Subcutaneous abdominal adipose tissue (tissue), 5 donors: ENCODE results near the gene ZFHX3.

Experiments
- H3K27ac ChIP-seq: one replicate; pipeline ENCODE4 v1.7.0; 2013; ENCODE audit warnings: low read depth, mild to moderate bottlenecking, inconsistent platforms, low read length, moderate library complexity
- H3K27me3 ChIP-seq, 5 donors: one replicate each; pipeline ENCODE4 v1.7.0; 2013; ENCODE audit warnings: low read length in 5 of 5, inconsistent platforms in 1 of 5; ENCODE audit not compliant: control insufficient read depth in 5 of 5, insufficient read depth in 4 of 5
- H3K36me3 ChIP-seq, 5 donors: one replicate each; pipeline ENCODE4 v1.7.0; 2013; ENCODE audit warnings: low read length in 5 of 5; ENCODE audit not compliant: control insufficient read depth in 5 of 5, insufficient read depth in 5 of 5
- H3K4me1 ChIP-seq, 5 donors: one replicate each; pipeline ENCODE4 v1.7.0; 2013; ENCODE audit warnings: low read length in 5 of 5, mild to moderate bottlenecking in 3 of 5, moderate library complexity in 1 of 5; ENCODE audit not compliant: control insufficient read depth in 5 of 5, insufficient read depth in 5 of 5
- H3K4me3 ChIP-seq, 5 donors: one replicate each; pipeline ENCODE4 v1.7.0; 2013; ENCODE audit warnings: low read length in 5 of 5, low read depth in 1 of 5
- H3K9ac ChIP-seq, 5 donors: one replicate each; pipeline ENCODE4 v1.7.0; 2013; ENCODE audit warnings: low read length in 5 of 5, mild to moderate bottlenecking in 4 of 5, moderate library complexity in 3 of 5
- H3K9me3 ChIP-seq, 5 donors: one replicate each; pipeline ENCODE4 v1.7.0; 2013; ENCODE audit warnings: low read length in 5 of 5; ENCODE audit not compliant: control insufficient read depth in 5 of 5
- donor health status: healthy.
- donor health status: healthy.
- donor health status: healthy.
- donor health status: healthy.
- donor health status: healthy.

ZFHX3 gene

DNA sequence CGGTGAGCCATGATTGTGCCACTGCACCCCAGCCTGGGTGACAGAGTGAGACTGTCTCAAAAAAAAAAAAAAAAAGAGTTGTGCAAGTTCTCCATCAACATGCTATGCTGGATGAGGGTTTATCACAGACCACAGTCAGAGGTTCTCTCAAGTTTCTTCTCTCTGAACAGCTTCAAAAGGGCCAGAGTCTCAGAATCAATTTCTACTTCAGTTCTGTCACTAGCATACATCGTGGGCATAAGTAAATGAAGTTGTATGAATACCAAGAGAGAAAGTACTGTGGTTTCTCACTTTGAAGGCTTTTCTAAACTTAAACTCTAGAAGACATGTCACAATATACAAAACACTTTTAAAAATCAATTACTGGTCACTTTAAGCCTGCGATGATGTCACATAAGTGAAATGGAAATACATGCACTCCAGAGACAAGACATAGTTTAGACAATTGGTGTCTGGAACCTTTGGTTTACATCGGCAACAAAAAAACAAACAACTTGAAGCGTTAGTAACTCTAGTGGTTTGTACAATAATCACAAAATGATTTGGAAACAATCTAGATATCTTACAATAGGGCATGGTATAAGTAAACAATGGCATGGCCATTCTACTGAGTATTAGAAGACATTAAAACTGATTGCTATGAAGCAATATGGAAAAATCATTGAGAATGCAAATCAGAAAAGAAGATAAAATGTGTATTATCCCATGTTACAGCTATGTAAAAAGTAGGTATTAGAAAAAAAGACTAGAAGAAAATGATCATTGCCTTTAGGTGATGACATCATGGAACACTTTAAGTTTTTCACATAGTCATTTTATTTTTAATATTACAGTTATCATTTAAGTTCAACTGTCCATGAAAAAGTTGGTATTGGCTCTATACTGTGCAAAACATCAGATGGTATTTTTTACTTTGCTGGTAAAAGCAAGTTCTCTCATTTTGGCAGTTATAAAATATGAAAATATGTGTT is 232.3 kb downstream of the ZFHX3 start:
- H3K27ac ChIP-seq: no peak overlapping the region

GRCh38 chr16:72814226-72814625 is 233.7 kb downstream of the ZFHX3 start:
- H3K4me1 ChIP-seq: peaks cover 5 to 37% (median 24%) of the 10 kb centered on the region in 5 donors
- H3K36me3 ChIP-seq: peaks cover 0 to 11% (median 4%) of the 10 kb centered on the region in 5 donors
- no peak overlapping the region for H3K9ac ChIP-seq
- H3K27ac ChIP-seq: no peak overlapping the region
- no peaks in the 10 kb centered on the region for H3K9me3 ChIP-seq
- H3K27me3 ChIP-seq: no peaks in the 10 kb centered on the region
- H3K4me3 ChIP-seq: no peak overlapping the region

More for the DNA sequence above, 232.3 kb downstream of the ZFHX3 start:
- Histone ChIP-seq H3K27me3 (no peaks in the 10 kb centered on the region), H3K4me3 (no peak overlapping the region), H3K36me3 (peaks cover 0 to 11% (median 3%) of the 10 kb centered on the region in 5 donors), H3K9ac (no peak overlapping the region), H3K4me1 (peaks cover 5 to 36% (median 24%) of the 10 kb centered on the region in 5 donors), H3K9me3 (no peaks in the 10 kb centered on the region)

GRCh38 chr16:72812672-72813071 is 235.3 kb downstream of the ZFHX3 start:
- Histone ChIP-seq H3K4me1 (peaks cover 5 to 30% (median 24%) of the 10 kb centered on the region in 5 donors), H3K9ac (no peak overlapping the region), H3K27ac (no peak overlapping the region)

GRCh38 chr16:72811876-72812275 is 236.1 kb downstream of the ZFHX3 start:
- H3K9me3 ChIP-seq: no peaks in the 10 kb centered on the region
- no peak overlapping the region for H3K9ac ChIP-seq
- H3K36me3 ChIP-seq: peaks cover 0 to 17% (median 7%) of the 10 kb centered on the region in 5 donors
- no peak overlapping the region for H3K4me3 ChIP-seq
- H3K4me1 ChIP-seq: peaks cover 5 to 29% (median 20%) of the 10 kb centered on the region in 5 donors
- H3K27me3 ChIP-seq: no peaks in the 10 kb centered on the region
- H3K27ac ChIP-seq: no peak overlapping the region

More at GRCh38 chr16:72812672-72813071, 235.3 kb downstream of the ZFHX3 start:
- Histone ChIP-seq H3K36me3 (peaks cover 0 to 17% (median 7%) of the 10 kb centered on the region in 5 donors), H3K4me3 (no peak overlapping the region), H3K9me3 (no peaks in the 10 kb centered on the region), H3K27me3 (no peaks in the 10 kb centered on the region)

GRCh38 chr16:72811188-72811720 is 236.7 kb downstream of the ZFHX3 start:
- H3K27ac ChIP-seq: no peak overlapping the region
- H3K4me1 ChIP-seq: peaks cover 5 to 30% (median 20%) of the 10 kb centered on the region in 5 donors
- H3K36me3 ChIP-seq: peaks cover 0 to 17% (median 8%) of the 10 kb centered on the region in 5 donors
- no peaks in the 10 kb centered on the region for H3K9me3 ChIP-seq
- H3K9ac ChIP-seq: no peak overlapping the region
- peak overlapping the region in 1 of 5 donors; percentile 16 for H3K4me3 ChIP-seq
- H3K27me3 ChIP-seq: no peaks in the 10 kb centered on the region

DNA sequence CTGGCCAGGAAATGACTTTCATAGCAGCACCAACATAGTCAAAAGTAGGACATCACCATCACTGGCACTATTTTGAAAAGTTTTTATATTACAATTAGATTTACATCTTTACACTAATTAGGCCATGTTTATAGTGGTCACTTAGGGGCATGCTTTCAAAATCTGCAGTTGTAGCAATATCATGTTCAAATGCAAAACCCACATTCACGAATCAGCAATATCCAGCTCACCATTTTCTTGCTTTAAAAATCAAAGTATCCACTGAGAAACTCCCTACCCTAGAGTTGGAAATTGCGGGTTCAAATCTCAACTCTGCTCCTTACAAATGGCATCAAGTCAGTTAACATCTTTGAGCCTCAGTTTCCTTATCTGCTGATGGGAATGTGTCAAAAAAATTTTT is 237.4 kb downstream of the ZFHX3 start:
- no peaks in the 10 kb centered on the region for H3K27me3 ChIP-seq
- peaks cover 0 to 17% (median 9%) of the 10 kb centered on the region in 5 donors for H3K36me3 ChIP-seq
- H3K9ac ChIP-seq: no peak overlapping the region
- H3K9me3 ChIP-seq: no peaks in the 10 kb centered on the region
- H3K4me1 ChIP-seq: peaks cover 5 to 30% (median 20%) of the 10 kb centered on the region in 5 donors
- H3K4me3 ChIP-seq: no peak overlapping the region
- H3K27ac ChIP-seq: no peak overlapping the region

GRCh38 chr16:72809446-72809845 is 238.5 kb downstream of the ZFHX3 start:
- Histone ChIP-seq H3K9ac (no peak overlapping the region), H3K4me1 (peaks cover 5 to 30% (median 20%) of the 10 kb centered on the region in 5 donors), H3K4me3 (no peak overlapping the region), H3K27me3 (no peaks in the 10 kb centered on the region), H3K9me3 (no peaks in the 10 kb centered on the region), H3K36me3 (peaks cover 0 to 19% (median 9%) of the 10 kb centered on the region in 5 donors), H3K27ac (no peak overlapping the region)

DNA sequence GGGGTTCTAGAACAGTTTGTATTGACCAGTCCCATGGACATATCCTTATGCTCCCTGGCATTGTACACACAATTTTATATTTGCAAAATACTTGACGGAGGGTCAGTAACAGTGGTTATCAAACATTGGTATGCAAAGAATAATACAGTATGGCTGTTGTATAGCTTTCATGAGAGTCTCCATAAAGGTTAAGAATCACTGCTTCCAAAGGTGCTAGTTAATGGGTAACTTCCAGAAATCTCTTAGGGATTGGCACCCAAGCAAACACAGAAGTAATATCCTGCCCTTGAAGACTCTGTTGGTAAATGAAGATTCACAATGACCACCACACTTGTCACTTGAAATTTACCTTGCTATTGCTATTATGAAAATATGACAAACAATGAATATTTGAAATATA is 239.2 kb downstream of the ZFHX3 start:
- no peaks in the 10 kb centered on the region for H3K9me3 ChIP-seq
- H3K36me3 ChIP-seq: peaks cover 0 to 22% (median 9%) of the 10 kb centered on the region in 5 donors
- H3K4me1 ChIP-seq: peaks cover 5 to 30% (median 20%) of the 10 kb centered on the region in 5 donors
- H3K4me3 ChIP-seq: no peak overlapping the region
- H3K9ac ChIP-seq: no peak overlapping the region
- no peaks in the 10 kb centered on the region for H3K27me3 ChIP-seq
- H3K27ac ChIP-seq: no peak overlapping the region

DNA sequence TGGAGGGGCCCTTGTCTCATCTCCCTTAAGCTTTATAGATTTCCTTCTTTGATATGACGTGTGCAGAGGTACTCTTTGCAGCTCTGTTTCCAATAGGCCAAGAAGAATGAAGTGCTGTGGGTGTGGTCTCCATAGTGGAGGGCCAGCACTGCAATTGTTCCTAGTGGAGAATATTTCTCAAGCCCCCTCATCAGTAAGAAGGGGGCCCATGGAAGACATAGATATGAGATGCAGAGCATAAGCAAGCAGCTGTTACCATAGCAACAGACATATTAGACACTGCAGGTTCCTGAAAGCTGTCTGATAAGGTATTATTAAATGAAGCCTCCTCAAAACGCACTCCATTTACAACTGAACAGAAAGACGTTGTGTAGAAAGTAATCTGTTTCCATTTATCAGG is 240.7 kb downstream of the ZFHX3 start:
- no peaks in the 10 kb centered on the region for H3K9me3 ChIP-seq
- no peak overlapping the region for H3K9ac ChIP-seq
- no peak overlapping the region for H3K4me3 ChIP-seq
- no peak overlapping the region for H3K27ac ChIP-seq
- H3K36me3 ChIP-seq: peaks cover 0 to 27% (median 9%) of the 10 kb centered on the region in 5 donors
- peaks cover 5 to 23% (median 14%) of the 10 kb centered on the region in 5 donors for H3K4me1 ChIP-seq
- H3K27me3 ChIP-seq: no peaks in the 10 kb centered on the region

GRCh38 chr16:72805486-72805885 is 242.4 kb downstream of the ZFHX3 start:
- Histone ChIP-seq H3K36me3 (peaks cover 0 to 27% (median 2%) of the 10 kb centered on the region in 5 donors), H3K9me3 (no peaks in the 10 kb centered on the region), H3K4me3 (no peak overlapping the region), H3K27ac (no peak overlapping the region), H3K9ac (no peak overlapping the region), H3K4me1 (peaks cover 0 to 6% (median 0%) of the 10 kb centered on the region in 5 donors), H3K27me3 (no peaks in the 10 kb centered on the region)
